ENCODE measurements around the gene SMIM5. TPM values are rescaled to one million over a fixed set of nuclear protein-coding genes. Genes with fewer than 3 reads are reported as not detected.
A peak's percentile ranks its signal among the peaks of the same experiment; 100 is the strongest.

The SMIM5 gene
- total RNA-seq, 1 donor from 2014 or later = 2.2 TPM

DNA sequence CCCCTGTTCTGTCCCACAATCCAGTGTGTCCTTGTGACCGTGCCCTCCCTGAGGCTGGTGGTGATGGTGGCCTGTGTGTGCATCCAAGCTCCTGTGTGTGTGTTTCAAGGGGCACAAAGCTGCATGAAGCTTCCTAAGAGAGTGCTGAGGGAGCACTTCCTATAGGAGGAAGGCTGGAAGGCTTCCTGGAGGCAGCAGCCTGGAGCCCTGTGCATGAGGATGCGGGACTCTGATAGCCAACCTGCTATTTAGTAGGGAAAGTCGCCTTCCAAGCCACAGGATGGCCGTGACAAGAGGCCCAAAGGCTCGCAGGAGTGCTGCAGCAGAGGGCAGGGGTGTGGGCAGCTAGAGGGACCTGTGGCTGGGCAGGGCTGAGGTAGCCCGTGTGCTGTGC lies 37.3 kb upstream of the SMIM5 start:
- Histone ChIP-seq H3K4me1 (peaks cover 2% of the 10 kb centered on the region), H3K9me3 (no peaks in the 10 kb centered on the region), H3K36me3 (no peaks in the 10 kb centered on the region), H3K27ac (no peak overlapping the region), H3K27me3 (no peaks in the 10 kb centered on the region), H3K4me3 (no peak overlapping the region)
- intact Hi-C loops (cut with DNase I) = no loop called here
- no peak for TF ChIP-seq POLR2AphosphoS5 (IDR thresholded peaks at IDR 0.05; ENCODE audit: insufficient read depth in 1 of 2, low read depth in 1 of 2)
- TF ChIP-seq POLR2A (IDR thresholded peaks at IDR 0.05) = no peak
- TF ChIP-seq, protein P1, sequence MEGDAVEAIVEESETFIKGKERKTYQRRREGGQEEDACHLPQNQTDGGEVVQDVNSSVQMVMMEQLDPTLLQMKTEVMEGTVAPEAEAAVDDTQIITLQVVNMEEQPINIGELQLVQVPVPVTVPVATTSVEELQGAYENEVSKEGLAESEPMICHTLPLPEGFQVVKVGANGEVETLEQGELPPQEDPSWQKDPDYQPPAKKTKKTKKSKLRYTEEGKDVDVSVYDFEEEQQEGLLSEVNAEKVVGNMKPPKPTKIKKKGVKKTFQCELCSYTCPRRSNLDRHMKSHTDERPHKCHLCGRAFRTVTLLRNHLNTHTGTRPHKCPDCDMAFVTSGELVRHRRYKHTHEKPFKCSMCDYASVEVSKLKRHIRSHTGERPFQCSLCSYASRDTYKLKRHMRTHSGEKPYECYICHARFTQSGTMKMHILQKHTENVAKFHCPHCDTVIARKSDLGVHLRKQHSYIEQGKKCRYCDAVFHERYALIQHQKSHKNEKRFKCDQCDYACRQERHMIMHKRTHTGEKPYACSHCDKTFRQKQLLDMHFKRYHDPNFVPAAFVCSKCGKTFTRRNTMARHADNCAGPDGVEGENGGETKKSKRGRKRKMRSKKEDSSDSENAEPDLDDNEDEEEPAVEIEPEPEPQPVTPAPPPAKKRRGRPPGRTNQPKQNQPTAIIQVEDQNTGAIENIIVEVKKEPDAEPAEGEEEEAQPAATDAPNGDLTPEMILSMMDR (IDR thresholded peaks at IDR 0.05) = no peak
- DNase-seq (ENCODE audit: extremely low spot score in 2 of 2) = no peak

DNA sequence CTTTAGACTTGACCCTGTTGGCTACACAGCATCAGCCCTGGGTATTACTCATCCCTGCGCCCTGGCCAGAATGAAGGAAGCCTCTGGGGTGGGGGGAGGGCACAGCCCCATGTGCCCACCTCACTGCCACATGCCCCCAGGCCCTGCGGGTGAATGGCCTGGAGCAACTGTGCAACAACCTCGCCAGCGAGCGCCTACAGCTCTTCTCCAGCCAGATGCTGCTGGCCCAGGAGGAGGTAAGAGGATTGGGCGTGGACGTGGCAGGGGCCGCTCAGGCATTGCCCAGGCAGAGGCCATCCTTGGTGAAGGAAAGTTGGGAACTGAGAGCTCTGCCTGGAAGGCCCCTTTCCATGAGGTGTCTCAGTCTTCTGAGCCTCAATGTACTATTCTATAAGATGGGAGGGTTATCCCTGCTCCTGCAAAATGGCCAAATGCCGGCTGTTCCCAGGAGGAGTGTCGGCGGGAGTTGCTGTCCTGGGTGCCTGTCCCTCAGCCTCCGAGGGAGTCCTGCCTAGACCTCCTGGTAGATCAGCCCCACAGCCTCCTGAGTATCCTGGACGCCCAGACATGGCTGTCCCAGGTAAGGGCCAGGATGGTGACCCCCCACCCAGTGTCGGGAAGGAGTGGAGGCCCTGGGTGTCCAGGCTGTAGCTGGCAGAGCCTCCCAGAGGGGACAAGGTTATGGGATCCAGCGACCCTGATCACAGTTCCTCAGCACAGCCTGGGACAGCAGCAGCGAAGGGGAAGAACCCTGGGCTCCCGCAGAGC lies 36.7 kb upstream of the SMIM5 start:
- intact Hi-C loops (cut with DNase I) = no loop called here
- Histone ChIP-seq H3K27ac (no peak overlapping the region), H3K9me3 (no peaks in the 10 kb centered on the region), H3K27me3 (no peaks in the 10 kb centered on the region), H3K4me1 (no peaks in the 10 kb centered on the region), H3K4me3 (no peak overlapping the region), H3K36me3 (no peaks in the 10 kb centered on the region)
- TF ChIP-seq POLR2AphosphoS5 (IDR thresholded peaks at IDR 0.05; ENCODE audit: insufficient read depth in 1 of 2, low read depth in 1 of 2) (no peak), POLR2A (IDR thresholded peaks at IDR 0.05) (no peak)
- TF ChIP-seq, protein P1 (IDR thresholded peaks at IDR 0.05) = no peak
- DNase-seq (ENCODE audit: extremely low spot score in 2 of 2) = no peak

DNA sequence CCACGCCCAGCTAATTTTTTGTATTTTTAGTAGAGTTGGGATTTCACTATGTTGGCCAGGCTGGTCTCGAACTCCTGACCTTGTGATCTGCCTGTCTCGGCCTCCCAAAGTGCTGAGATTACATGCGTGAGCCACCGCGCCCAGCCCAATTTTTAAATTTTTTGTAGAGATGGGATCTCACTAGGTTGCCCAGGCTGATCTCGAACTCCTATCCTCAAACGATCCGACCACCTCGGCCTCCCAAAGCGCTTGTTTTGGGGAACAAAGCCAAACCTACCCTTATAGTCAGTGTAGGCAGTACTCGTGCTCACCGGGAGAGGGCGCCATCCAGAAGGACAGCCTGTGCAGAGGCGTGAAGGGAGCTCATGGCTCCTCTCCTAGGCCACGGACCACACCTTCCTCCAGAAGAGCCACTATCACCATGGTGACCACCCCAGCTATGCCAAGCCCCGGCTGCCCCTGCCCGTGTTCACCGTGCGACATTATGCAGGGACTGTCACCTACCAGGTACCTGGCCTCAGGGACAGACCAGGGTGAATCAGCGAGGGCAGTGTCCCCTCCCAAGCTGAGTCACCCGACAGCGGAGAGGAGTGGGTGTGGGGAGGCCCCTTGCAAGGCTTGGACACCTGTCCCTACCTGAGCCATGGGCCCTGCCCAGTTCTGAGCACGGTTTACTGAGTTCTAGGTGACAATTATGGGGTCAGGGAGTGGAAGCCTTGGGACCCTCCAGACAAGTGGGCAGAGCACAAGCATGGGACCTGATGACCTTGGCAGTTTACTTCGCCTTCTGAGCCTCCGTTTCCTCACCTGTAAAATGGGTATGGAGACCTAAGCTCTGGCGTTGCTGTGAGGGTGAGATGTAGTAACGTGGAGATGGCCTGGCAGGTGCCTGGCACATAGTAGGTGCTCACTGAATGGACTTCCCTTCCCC lies 31.9 kb upstream of the SMIM5 start:
- Histone ChIP-seq H3K4me1 (peaks cover 12% of the 10 kb centered on the region), H3K9me3 (no peaks in the 10 kb centered on the region), H3K36me3 (no peaks in the 10 kb centered on the region), H3K27ac (no peak overlapping the region), H3K27me3 (no peaks in the 10 kb centered on the region), H3K4me3 (no peak overlapping the region)
- intact Hi-C loops (cut with DNase I) = no loop called here
- DNase-seq (ENCODE audit: extremely low spot score in 2 of 2) = no peak
- TF ChIP-seq POLR2A (IDR thresholded peaks at IDR 0.05) (no peak), POLR2AphosphoS5 (IDR thresholded peaks at IDR 0.05; ENCODE audit: insufficient read depth in 1 of 2, low read depth in 1 of 2) (no peak)
- TF ChIP-seq, protein P1 (IDR thresholded peaks at IDR 0.05) = peak in 2 of 3 experiments; percentile 32 to 37

DNA sequence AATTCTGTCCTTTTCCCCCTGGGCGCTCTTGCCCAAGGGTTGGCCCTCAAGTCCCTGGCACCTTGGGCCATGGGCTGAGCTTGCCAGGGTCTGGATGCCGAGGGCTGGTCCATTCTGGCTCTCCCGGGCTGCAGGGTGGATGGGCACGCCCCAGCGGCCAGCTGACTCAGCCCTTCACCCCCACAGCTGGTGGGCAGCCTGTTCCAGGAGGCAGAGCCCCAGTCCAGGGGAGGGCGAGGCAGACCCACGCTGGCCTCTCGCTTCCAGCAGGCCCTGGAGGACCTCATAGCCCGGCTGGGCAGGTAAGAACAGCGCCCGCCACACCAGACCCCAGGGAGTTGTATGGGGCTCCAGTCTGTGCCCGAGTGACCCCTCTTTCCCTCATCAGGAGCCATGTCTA lies 30.6 kb upstream of the SMIM5 start:
- peaks cover 12% of the 10 kb centered on the region for H3K4me1 ChIP-seq
- DNase-seq (ENCODE audit: extremely low spot score in 2 of 2) = no peak
- intact Hi-C loops (cut with DNase I) = no loop called here
- H3K9me3 ChIP-seq = no peaks in the 10 kb centered on the region
- TF ChIP-seq POLR2AphosphoS5 (IDR thresholded peaks at IDR 0.05; ENCODE audit: insufficient read depth in 1 of 2, low read depth in 1 of 2) (no peak), POLR2A (IDR thresholded peaks at IDR 0.05) (no peak)
- TF ChIP-seq, protein P1 (IDR thresholded peaks at IDR 0.05) = no peak
- H3K36me3 ChIP-seq = no peaks in the 10 kb centered on the region
- no peak overlapping the region for H3K4me3 ChIP-seq
- H3K27me3 ChIP-seq = no peaks in the 10 kb centered on the region
- H3K27ac ChIP-seq = no peak overlapping the region
